ENCODE data around the gene EFCAB8.

Gene EFCAB8

GRCh38 chr20:32990426-32990825 lies 131.7 kb downstream of the EFCAB8 start:
- no peak for TF ChIP-seq ZNF565 (CRISPR knock-in tag; conservative IDR thresholded peaks at IDR 0.05; ENCODE audit: low read depth)
- no peak for TF ChIP-seq GLIS3 (CRISPR knock-in tag; IDR thresholded peaks at IDR 0.05)
- no peak for ATAC-seq

- ATAC-seq: no peak
- TF ChIP-seq OSR1 (CRISPR knock-in tag; IDR thresholded peaks at IDR 0.05) (no peak), ZFP3 (CRISPR knock-in tag; IDR thresholded peaks at IDR 0.05) (no peak), GLIS3 (CRISPR knock-in tag; IDR thresholded peaks at IDR 0.05) (no peak), CSDC2 (CRISPR knock-in tag; IDR thresholded peaks at IDR 0.05) (no peak), SNAI2 (CRISPR knock-in tag; IDR thresholded peaks at IDR 0.05) (no peak)
These were observed 132.7 kb downstream of the EFCAB8 start for GRCh38 chr20:32991383-32991782.

GRCh38 chr20:32991792-32992641 lies 133.3 kb downstream of the EFCAB8 start:
- ATAC-seq: no peak
- TF ChIP-seq SNAI2 (CRISPR knock-in tag; IDR thresholded peaks at IDR 0.05): no peak
- no peak for TF ChIP-seq ESRRG (CRISPR knock-in tag; IDR thresholded peaks at IDR 0.05)
- no peak for TF ChIP-seq TSHZ2 (CRISPR knock-in tag; IDR thresholded peaks at IDR 0.05)
- no peak for TF ChIP-seq ISL1 (CRISPR knock-in tag; IDR thresholded peaks at IDR 0.05)
- TF ChIP-seq ARNTL (CRISPR knock-in tag; IDR thresholded peaks at IDR 0.05; ENCODE audit: borderline replicate concordance, low read depth): no peak
- no peak for TF ChIP-seq PPARA (CRISPR knock-in tag; IDR thresholded peaks at IDR 0.05; ENCODE audit: borderline replicate concordance)
- no peak for TF ChIP-seq OSR1 (CRISPR knock-in tag; IDR thresholded peaks at IDR 0.05)
- no peak for TF ChIP-seq GLIS3 (CRISPR knock-in tag; IDR thresholded peaks at IDR 0.05)
- no peak for TF ChIP-seq ZC3H10 (CRISPR knock-in tag; IDR thresholded peaks at IDR 0.05)
- TF ChIP-seq TOX (CRISPR knock-in tag; IDR thresholded peaks at IDR 0.05; ENCODE audit: borderline replicate concordance): no peak
- no peak for TF ChIP-seq RARB (CRISPR knock-in tag; IDR thresholded peaks at IDR 0.05)
- no peak for TF ChIP-seq PATZ1 (CRISPR knock-in tag; IDR thresholded peaks at IDR 0.05; ENCODE audit: borderline replicate concordance)
- no peak for TF ChIP-seq ZNF70 (CRISPR knock-in tag; IDR thresholded peaks at IDR 0.05)
- no peak for TF ChIP-seq BACH2 (CRISPR knock-in tag; IDR thresholded peaks at IDR 0.05; ENCODE audit: borderline replicate concordance)
- no peak for TF ChIP-seq CREB5 (CRISPR knock-in tag; IDR thresholded peaks at IDR 0.05; ENCODE audit: low read depth)
- no peak for TF ChIP-seq CSDC2 (CRISPR knock-in tag; IDR thresholded peaks at IDR 0.05)
- TF ChIP-seq ZFP3 (CRISPR knock-in tag; IDR thresholded peaks at IDR 0.05): no peak
- TF ChIP-seq TCF4 (CRISPR knock-in tag; IDR thresholded peaks at IDR 0.05; ENCODE audit: borderline replicate concordance): no peak
- no peak for TF ChIP-seq CSRNP3 (CRISPR knock-in tag; IDR thresholded peaks at IDR 0.05)

- ATAC-seq: no peak
- TF ChIP-seq TOX (CRISPR knock-in tag; IDR thresholded peaks at IDR 0.05; ENCODE audit: borderline replicate concordance) (no peak), PATZ1 (CRISPR knock-in tag; IDR thresholded peaks at IDR 0.05; ENCODE audit: borderline replicate concordance) (no peak), PPARA (CRISPR knock-in tag; IDR thresholded peaks at IDR 0.05; ENCODE audit: borderline replicate concordance) (no peak), TCF4 (CRISPR knock-in tag; IDR thresholded peaks at IDR 0.05; ENCODE audit: borderline replicate concordance) (no peak), TSHZ2 (CRISPR knock-in tag; IDR thresholded peaks at IDR 0.05) (no peak), RARB (CRISPR knock-in tag; IDR thresholded peaks at IDR 0.05) (no peak), ISL1 (CRISPR knock-in tag; IDR thresholded peaks at IDR 0.05) (no peak), ZC3H10 (CRISPR knock-in tag; IDR thresholded peaks at IDR 0.05) (no peak), ZNF70 (CRISPR knock-in tag; IDR thresholded peaks at IDR 0.05) (no peak), ZNF8 (CRISPR knock-in tag; IDR thresholded peaks at IDR 0.05) (no peak), GLIS3 (CRISPR knock-in tag; IDR thresholded peaks at IDR 0.05) (no peak)
These were observed 134.8 kb downstream of the EFCAB8 start for GRCh38 chr20:32993496-32994050.

Data from SK-N-SH treated with all-trans-retinoic acid at 6 μM for 48 hours (cell line).